ENCODE measurements around the gene SASH3.

- TF ChIP-seq CTCF (IDR thresholded peaks at IDR 0.05): no peak
- TF ChIP-seq POLR2A (IDR thresholded peaks at IDR 0.05): no peak
- no peak for TF ChIP-seq POLR2AphosphoS5 (IDR thresholded peaks at IDR 0.05; ENCODE audit: insufficient read depth in 1 of 2, low read depth in 1 of 2)
Measured at GRCh38 chrX:129831091-129831885, 51.5 kb downstream of the SASH3 start.

All from vagina (tissue), 2 donors.